ENCODE results near the gene POP4. TPM values are rescaled to one million over a fixed set of nuclear protein-coding genes. Genes with fewer than 3 reads are reported as not detected.

The POP4 gene
- total RNA-seq, 1 experiment from 2014 or later, result 75.0 TPM

- intact Hi-C loops (cut with micrococcal nuclease; ENCODE audit: unreplicated experiment), result no loop called here
- H3K27me3 Mint-ChIP-seq (ENCODE audit: insufficient read depth, unreplicated experiment), result peaks cover 8% of the 10 kb centered on the region
These were observed 26.7 kb upstream of the POP4 start for GRCh38 chr19:29579308-29579910.

GRCh38 chr19:29581398-29581797 lies 24.7 kb upstream of the POP4 start:
- no peaks in the 10 kb centered on the region for H3K9me3 ChIP-seq
- H3K9me3 Mint-ChIP-seq (ENCODE audit: unreplicated experiment), result no peaks in the 10 kb centered on the region
- DNase-seq, result no peak
- BruUV-seq (replicated peaks), result no TSS peak
- no peaks in the 10 kb centered on the region for H3K4me1 Mint-ChIP-seq (ENCODE audit: low read depth, unreplicated experiment)
- intact Hi-C loops (cut with micrococcal nuclease; ENCODE audit: unreplicated experiment), result no loop called here
- H3K36me3 Mint-ChIP-seq (ENCODE audit: insufficient read depth, unreplicated experiment), result no peaks in the 10 kb centered on the region
- H3K4me3 Mint-ChIP-seq (ENCODE audit: unreplicated experiment), result no peak overlapping the region
- no peak overlapping the region for H3K4me3 ChIP-seq (ENCODE audit: low read depth, low read length)
- H3K4me1 ChIP-seq, result no peaks in the 10 kb centered on the region
- no peaks in the 10 kb centered on the region for H3K27me3 ChIP-seq (replicated peaks; ENCODE audit: control insufficient read depth, insufficient read depth, low read length)
- no peak overlapping the region for H3K27ac Mint-ChIP-seq (ENCODE audit: unreplicated experiment)
- TF ChIP-seq CTCF (IDR thresholded peaks at IDR 0.05; ENCODE audit: insufficient read depth in 1 of 2, low read depth in 1 of 2, low read length in 1 of 2, severe bottlenecking in 1 of 2, unreplicated experiment in 1 of 2), result no peak
- ChIA-PET CTCF (no interaction called here), POLR2A (no interaction called here)
- H3K27me3 Mint-ChIP-seq (ENCODE audit: insufficient read depth, unreplicated experiment), result peaks cover 3% of the 10 kb centered on the region
- H3K36me3 ChIP-seq (ENCODE audit: control insufficient read depth, insufficient read depth, low read length), result no peaks in the 10 kb centered on the region

More at GRCh38 chr19:29579308-29579910, 26.7 kb upstream of the POP4 start:
- Histone ChIP-seq H3K9me3 (no peaks in the 10 kb centered on the region), H3K27me3 (replicated peaks; ENCODE audit: control insufficient read depth, insufficient read depth, low read length) (no peaks in the 10 kb centered on the region), H3K36me3 (ENCODE audit: control insufficient read depth, insufficient read depth, low read length) (no peaks in the 10 kb centered on the region), H3K4me1 (no peaks in the 10 kb centered on the region), H3K4me3 (ENCODE audit: low read depth, low read length) (no peak overlapping the region)
- H3K9me3 Mint-ChIP-seq (ENCODE audit: unreplicated experiment), result no peaks in the 10 kb centered on the region
- H3K36me3 Mint-ChIP-seq (ENCODE audit: insufficient read depth, unreplicated experiment), result no peaks in the 10 kb centered on the region
- no peak overlapping the region for H3K27ac Mint-ChIP-seq (ENCODE audit: unreplicated experiment)
- ChIA-PET CTCF (no interaction called here), POLR2A (no interaction called here)
- no peaks in the 10 kb centered on the region for H3K4me1 Mint-ChIP-seq (ENCODE audit: low read depth, unreplicated experiment)
- no peak overlapping the region for H3K4me3 Mint-ChIP-seq (ENCODE audit: unreplicated experiment)
- TF ChIP-seq CTCF (IDR thresholded peaks at IDR 0.05; ENCODE audit: insufficient read depth in 1 of 2, low read depth in 1 of 2, low read length in 1 of 2, severe bottlenecking in 1 of 2, unreplicated experiment in 1 of 2), result no peak
- no peak for DNase-seq
- no TSS peak for BruUV-seq (replicated peaks)

DNA sequence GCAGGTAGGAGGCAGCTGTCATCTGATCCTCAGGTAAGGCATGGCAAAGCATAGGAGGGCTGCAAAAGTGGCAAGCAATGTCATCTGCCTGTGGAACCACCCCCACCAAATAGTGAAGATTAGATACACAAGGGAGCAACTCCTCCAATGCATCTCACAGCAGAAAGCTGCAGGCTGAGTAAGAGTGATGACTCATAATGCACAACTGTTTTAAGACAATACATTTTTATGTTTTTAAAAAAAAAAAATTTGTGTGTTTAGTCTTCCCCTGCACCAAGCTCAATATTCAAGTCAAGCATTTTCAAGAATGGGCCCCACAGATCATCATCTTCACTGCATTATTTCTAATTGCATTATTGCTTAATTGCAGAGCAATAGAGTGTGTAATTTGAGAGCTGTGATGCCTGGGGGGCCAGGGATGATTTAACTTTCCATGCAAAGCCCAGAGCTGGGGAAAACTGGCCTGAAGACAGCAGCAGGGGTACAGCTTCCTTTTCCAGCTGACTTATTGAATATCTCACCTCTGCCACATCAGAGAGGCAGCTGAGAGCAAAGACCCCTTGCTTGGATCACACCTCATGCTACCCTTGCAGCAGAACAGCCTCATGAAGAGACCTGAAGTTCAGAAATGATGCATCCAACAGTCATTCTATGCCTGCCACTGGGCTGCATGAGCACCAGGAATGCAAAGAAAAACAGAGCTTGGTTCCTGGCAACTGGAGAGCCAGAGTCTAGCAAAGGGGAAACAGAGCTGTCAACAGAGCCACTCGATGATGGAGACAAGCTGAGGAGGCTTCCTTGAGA lies 22.7 kb upstream of the POP4 start:
- no peak overlapping the region for H3K4me3 ChIP-seq (ENCODE audit: low read depth, low read length)
- H3K36me3 ChIP-seq (ENCODE audit: control insufficient read depth, insufficient read depth, low read length), result no peaks in the 10 kb centered on the region
- TF ChIP-seq CTCF (IDR thresholded peaks at IDR 0.05; ENCODE audit: insufficient read depth in 1 of 2, low read depth in 1 of 2, low read length in 1 of 2, severe bottlenecking in 1 of 2, unreplicated experiment in 1 of 2), result no peak
- intact Hi-C loops (cut with micrococcal nuclease; ENCODE audit: unreplicated experiment), result no loop called here
- Mint-ChIP-seq H3K27me3 (ENCODE audit: insufficient read depth, unreplicated experiment) (peaks cover 6% of the 10 kb centered on the region), H3K4me3 (ENCODE audit: unreplicated experiment) (no peak overlapping the region), H3K9me3 (ENCODE audit: unreplicated experiment) (no peaks in the 10 kb centered on the region), H3K36me3 (ENCODE audit: insufficient read depth, unreplicated experiment) (no peaks in the 10 kb centered on the region), H3K27ac (ENCODE audit: unreplicated experiment) (no peak overlapping the region), H3K4me1 (ENCODE audit: low read depth, unreplicated experiment) (no peaks in the 10 kb centered on the region)
- no peaks in the 10 kb centered on the region for H3K9me3 ChIP-seq
- no peak for DNase-seq
- H3K4me1 ChIP-seq, result no peaks in the 10 kb centered on the region
- CTCF ChIA-PET, result no interaction called here
- H3K27me3 ChIP-seq (replicated peaks; ENCODE audit: control insufficient read depth, insufficient read depth, low read length), result no peaks in the 10 kb centered on the region
- BruUV-seq (replicated peaks), result no TSS peak
- POLR2A ChIA-PET, result no interaction called here
